Stimulated activated CD4-positive, alpha-beta T cell treated with anti-CD3 and anti-CD28 coated beads, Interleukin-4, amount 100 ng/mL, for 1 hour (primary cell): ENCODE measurements around the gene BANK1.

Source experiments
- DNase-seq: peaks from one replicate; pipeline ENCODE4 v3.0.0-alpha.2; 2020

The BANK1 gene

GRCh38 chr4:101910786-101911373 is 120.3 kb downstream of the BANK1 start:
- no peak for DNase-seq

GRCh38 chr4:101911616-101912015 is 121.1 kb downstream of the BANK1 start:
- no peak for DNase-seq

- DNase-seq = no peak
Observed at GRCh38 chr4:101914761-101915160, 124.2 kb downstream of the BANK1 start.

GRCh38 chr4:101919373-101919977 is 128.9 kb downstream of the BANK1 start:
- no peak for DNase-seq

GRCh38 chr4:101921370-101921769 is 130.8 kb downstream of the BANK1 start:
- DNase-seq = no peak

- no peak for DNase-seq
Observed at GRCh38 chr4:101931619-101932018, 141.1 kb downstream of the BANK1 start.

- no peak for DNase-seq
Observed at GRCh38 chr4:101933855-101934254, 143.3 kb downstream of the BANK1 start.

GRCh38 chr4:101938836-101939235 is 148.3 kb downstream of the BANK1 start:
- no peak for DNase-seq

- DNase-seq = no peak
Observed at GRCh38 chr4:101941816-101942358, 151.4 kb downstream of the BANK1 start.

- DNase-seq = no peak
Observed at GRCh38 chr4:101942891-101943290, 152.4 kb downstream of the BANK1 start.

GRCh38 chr4:101944649-101945048 is 154.1 kb downstream of the BANK1 start:
- DNase-seq = no peak

GRCh38 chr4:101948055-101948454 is 157.5 kb downstream of the BANK1 start:
- DNase-seq = no peak

- DNase-seq = no peak
Observed at GRCh38 chr4:101948951-101949350, 158.4 kb downstream of the BANK1 start.

- no peak for DNase-seq
Observed at GRCh38 chr4:101950258-101950979, 159.9 kb downstream of the BANK1 start.

- no peak for DNase-seq
Observed at GRCh38 chr4:101952985-101953384, 162.5 kb downstream of the BANK1 start.

- DNase-seq = no peak
Observed at GRCh38 chr4:101953949-101954348, 163.4 kb downstream of the BANK1 start.

- no peak for DNase-seq
Observed at GRCh38 chr4:101954351-101954750, 163.8 kb downstream of the BANK1 start.

GRCh38 chr4:101954975-101955678 is 164.6 kb downstream of the BANK1 start:
- no peak for DNase-seq

GRCh38 chr4:101956068-101956825 is 165.7 kb downstream of the BANK1 start:
- DNase-seq = no peak

- DNase-seq = no peak
Observed at GRCh38 chr4:101958547-101958946, 168.0 kb downstream of the BANK1 start.

GRCh38 chr4:101960431-101960830 is 169.9 kb downstream of the BANK1 start:
- DNase-seq = no peak

GRCh38 chr4:101961144-101961543 is 170.6 kb downstream of the BANK1 start:
- no peak for DNase-seq
